HuH-7 (cell line): Measurements from ENCODE around the gene IER3.

ENCODE experiments used
- DNase-seq: peaks from one replicate; pipeline ENCODE4 v3.0.0; 2011; ENCODE audit warnings: low spot score

The IER3 gene

DNA sequence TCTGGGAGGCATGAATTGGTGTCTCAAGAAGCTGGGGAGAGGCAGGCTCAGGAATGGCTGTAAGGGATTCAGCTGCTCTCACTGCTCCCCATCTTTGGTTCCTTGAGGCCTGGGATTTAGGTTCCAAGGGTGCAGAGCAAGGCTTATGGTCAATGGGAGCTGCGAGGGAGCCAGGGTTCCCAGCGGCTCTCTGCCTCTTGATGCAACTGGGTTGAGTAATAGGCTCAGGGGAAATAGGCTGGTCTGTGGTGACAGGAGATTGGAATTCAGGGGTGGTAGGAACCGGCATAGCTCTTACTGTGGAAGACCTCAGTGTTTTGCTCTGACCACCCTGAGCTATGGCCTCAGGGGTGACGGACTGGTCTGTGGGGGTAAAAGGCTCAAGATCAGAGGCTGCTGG is 40.5 kb downstream of the IER3 start:
- DNase-seq: no peak

DNA sequence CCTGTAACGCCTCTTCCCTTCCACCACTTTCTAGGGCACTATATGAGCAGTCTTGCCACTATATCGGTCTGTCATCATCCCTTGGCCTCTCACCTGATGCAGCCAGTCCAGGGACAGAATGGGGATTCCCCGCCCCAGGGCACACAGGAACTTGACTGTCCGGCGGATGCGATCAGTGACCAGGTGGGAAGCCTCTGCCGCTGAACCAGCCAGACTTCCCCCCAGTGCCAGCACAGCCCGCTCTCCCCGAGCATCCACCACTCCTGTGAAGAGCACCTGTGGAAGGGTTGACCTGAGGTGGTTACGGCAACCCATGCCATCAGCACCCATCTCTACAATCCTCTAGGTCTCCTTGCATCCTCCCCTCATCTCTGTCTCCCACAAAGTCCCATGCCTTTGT is 41.3 kb downstream of the IER3 start:
- DNase-seq: no peak

DNA sequence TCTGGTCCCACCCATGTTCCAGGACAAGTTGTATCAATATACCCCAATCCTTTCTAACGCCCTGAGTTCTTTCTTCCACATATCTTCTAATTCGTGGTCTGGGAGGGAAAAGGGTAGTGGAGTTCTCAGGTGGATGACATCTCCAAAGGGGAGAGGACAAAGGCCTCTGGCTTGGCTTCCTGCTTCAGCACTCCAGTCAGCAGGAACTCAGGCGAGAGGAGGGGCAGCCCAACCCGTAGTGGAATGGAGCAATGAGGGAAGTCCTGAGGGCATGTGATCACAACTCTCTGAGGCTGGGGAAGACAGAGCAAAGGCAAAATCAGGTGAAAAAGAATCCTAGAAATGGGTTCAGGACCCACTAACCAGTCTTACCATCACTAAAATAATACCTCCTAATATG is 44.0 kb downstream of the IER3 start:
- DNase-seq: no peak

DNA sequence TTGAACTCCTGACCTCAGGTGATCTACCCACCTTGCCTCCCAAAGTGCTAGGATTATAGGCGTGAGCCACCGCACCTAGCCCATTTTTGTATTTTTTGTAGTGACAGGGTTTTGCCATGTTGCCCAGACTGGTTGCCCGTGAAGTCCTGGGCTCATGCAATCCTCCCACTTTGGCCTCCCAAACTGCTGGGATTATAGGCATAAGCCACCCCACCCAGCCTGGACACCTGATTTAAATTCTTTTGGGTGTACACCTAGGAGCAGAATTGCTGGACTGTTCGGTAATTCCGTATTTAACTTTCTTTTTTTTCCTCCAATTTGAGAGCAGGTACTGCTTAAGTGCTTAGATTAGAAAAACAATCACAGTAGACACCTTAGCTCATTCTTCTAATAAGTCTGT is 47.9 kb downstream of the IER3 start:
- DNase-seq: no peak
